IMR-90 (cell line): ENCODE measurements around the gene PBOV1. TPM values are rescaled to one million over a fixed set of nuclear protein-coding genes. Genes with fewer than 3 reads are reported as not detected.
"Not testable (repeated sequence)": the region's sequence is repeated elsewhere in the genome, so short reads cannot be mapped to it uniquely, and the experiment has no call there.

ENCODE experiments used
- ATAC-seq: fragments of 200-7000 bp; cut with Tn5 transposase; 2 replicates; pipeline ENCODE4 v1.9.1; 2020; ENCODE audit warnings: low read depth, mild to moderate bottlenecking, moderate library complexity
- BruUV-seq: library from RNA; stranded (reverse); fragments of 400-500 nt; replicated peaks from 2 replicates; lab custom pipeline; 2021; lab: Mats Ljungman, UMichigan
- CTCF ChIA-PET: fragments of 300-600 bp; formaldehyde crosslinking; extraction: SDS; loops from one replicate; lab custom pipeline; 2021; ENCODE audit warnings: antibody characterized with exemption; lab: Yijun Ruan, JAX
- POLR2A ChIA-PET: fragments of 300-600 bp; sonication (Branson Sonifier 250); formaldehyde crosslinking; loops from one replicate; lab custom pipeline; 2022; ENCODE audit warnings: antibody characterized with exemption; ENCODE audit not compliant: unreplicated experiment; lab: Charles Lee
- DNase-seq: peaks from one replicate; pipeline ENCODE4 v3.0.0; 2013
- H2AFZ ChIP-seq: replicated peaks from 2 replicates; pipeline ENCODE3; 2013; ENCODE audit warnings: low read length, mild to moderate bottlenecking; ENCODE audit not compliant: poor library complexity
- H2AK5ac ChIP-seq: 2 replicates; pipeline ENCODE4 v1.6.1; 2013; ENCODE audit warnings: low read depth, low read length, inconsistent platforms
- H2AK9ac ChIP-seq: replicated peaks from 2 replicates; pipeline ENCODE3; 2013; ENCODE audit warnings: mild to moderate bottlenecking, low read depth, low read length, moderate library complexity; ENCODE audit not compliant: poor library complexity
- H2BK120ac ChIP-seq: 2 replicates; pipeline ENCODE4 v1.6.1; 2013; ENCODE audit warnings: low read depth, low read length, inconsistent platforms
- H2BK15ac ChIP-seq: 3 replicates; pipeline ENCODE4 v1.6.1; 2013; ENCODE audit warnings: low read depth, low read length, inconsistent platforms
- H2BK20ac ChIP-seq: 2 replicates; pipeline ENCODE4 v1.6.1; 2013; ENCODE audit warnings: low read depth, mild to moderate bottlenecking, inconsistent platforms, low read length, moderate library complexity
- H2BK5ac ChIP-seq: 2 replicates; pipeline ENCODE4 v1.6.1; 2013; ENCODE audit warnings: mild to moderate bottlenecking, low read depth, low read length, inconsistent platforms; ENCODE audit not compliant: poor library complexity, severe bottlenecking
- H3K14ac ChIP-seq: replicated peaks from 2 replicates; pipeline ENCODE4 v1.6.1; 2013; ENCODE audit warnings: low read depth, low read length, inconsistent platforms
- H3K18ac ChIP-seq: 2 replicates; pipeline ENCODE4 v1.6.1; 2013; ENCODE audit warnings: low read depth, low read length, control low read depth
- H3K23ac ChIP-seq: 2 replicates; pipeline ENCODE4 v1.6.1; 2013; ENCODE audit warnings: low read depth, low read length, inconsistent platforms
- H3K27ac ChIP-seq: 2 replicates; pipeline ENCODE4 v1.5.1; 2013; ENCODE audit warnings: mild to moderate bottlenecking, control low read depth, low read length; ENCODE audit not compliant: insufficient read depth
- H3K27me3 ChIP-seq: 2 replicates; pipeline ENCODE4 v1.6.1; 2013; ENCODE audit warnings: low read length; ENCODE audit not compliant: control insufficient read depth, insufficient read depth
- H3K36me3 ChIP-seq: 2 replicates; pipeline ENCODE4 v1.6.1; 2013; ENCODE audit warnings: low read length, mixed read lengths; ENCODE audit not compliant: control insufficient read depth, insufficient read depth
- H3K4ac ChIP-seq: 2 replicates; pipeline ENCODE4 v1.6.1; 2013; ENCODE audit warnings: low read depth, low read length, inconsistent platforms
- H3K4me1 ChIP-seq: 2 replicates; pipeline ENCODE4 v1.6.1; 2013; ENCODE audit warnings: low read length, mixed read lengths; ENCODE audit not compliant: control insufficient read depth, insufficient read depth
- H3K4me2 ChIP-seq: 2 replicates; pipeline ENCODE4 v1.6.1; 2013; ENCODE audit warnings: low read depth, mild to moderate bottlenecking, control low read depth, low read length, moderate library complexity
- H3K4me3 ChIP-seq: 2 replicates; pipeline ENCODE4 v1.5.1; 2013; ENCODE audit warnings: low read depth, mild to moderate bottlenecking, control low read depth, low read length, moderate library complexity; ENCODE audit not compliant: insufficient read depth
- H3K56ac ChIP-seq: 2 replicates; pipeline ENCODE4 v1.6.1; 2013; ENCODE audit warnings: low read length, inconsistent platforms; ENCODE audit not compliant: insufficient read depth; ENCODE audit errors: extremely low read depth
- H3K79me1 ChIP-seq, 2 experiments: 2 replicates each; pipeline ENCODE4 v1.6.1; 2013; ENCODE audit warnings: low read length in 2 of 2, inconsistent platforms in 1 of 2, low read depth in 1 of 2
- H3K9ac ChIP-seq: 2 replicates; pipeline ENCODE4 v1.6.1; 2013; ENCODE audit warnings: low read depth, low read length, control low read depth
- H3K9me1 ChIP-seq: 2 replicates; pipeline ENCODE4 v1.6.1; 2013; ENCODE audit warnings: low read length, inconsistent platforms; ENCODE audit not compliant: insufficient read depth
- H3K9me3 ChIP-seq: 2 replicates; pipeline ENCODE4 v1.6.1; 2013; ENCODE audit warnings: low read length; ENCODE audit not compliant: control insufficient read depth, insufficient read depth
- H4K20me1 ChIP-seq: 2 replicates; pipeline ENCODE4 v1.6.1; 2013; ENCODE audit warnings: low read length, inconsistent platforms; ENCODE audit not compliant: insufficient read depth
- H4K5ac ChIP-seq: 2 replicates; pipeline ENCODE4 v1.6.1; 2013; ENCODE audit warnings: mild to moderate bottlenecking, low read depth, low read length, control low read depth
- H4K8ac ChIP-seq, 2 experiments: 2 replicates each; pipeline ENCODE4 v1.6.1; 2013; ENCODE audit warnings: low read depth in 2 of 2, low read length in 2 of 2, control low read depth in 1 of 2, inconsistent platforms in 1 of 2
- H4K91ac ChIP-seq: 2 replicates; pipeline ENCODE4 v1.6.1; 2013; ENCODE audit warnings: low read depth, low read length, inconsistent platforms; ENCODE audit not compliant: insufficient read depth
- WGBS, 2 experiments: methylation state at CpG; one replicate each; pipeline versions ENCODE4 v1.1.5 to v1.1.7; 2013; ENCODE audit warnings: missing lambda C conversion rate in 2 of 2; ENCODE audit not compliant: insufficient read length in 1 of 2; ENCODE audit errors: extremely low coverage in 2 of 2; 5-methylcytosine and 5-hydroxymethylcytosine counted together
- dilution Hi-C: fragments of 300-500 bp; cut with HindIII; formaldehyde crosslinking; loops from one replicate; pipeline ENCODE4 v1.14.3; 2018; ENCODE audit warnings: low sequenced_read_pairs; ENCODE audit not compliant: unreplicated experiment
- in situ Hi-C: fragments of 300-500 bp; cut with MboI; formaldehyde crosslinking; loops from 3 replicates; pipeline ENCODE4 v1.14.3; 2019; ENCODE audit warnings: low sequenced_read_pairs, inconsistent platforms, mixed read lengths
- intact Hi-C: fragments of 100-400 bp; cut with micrococcal nuclease; formaldehyde crosslinking; loops from 2 replicates; pipeline ENCODE4 v1.10.0; 2022
- polyA plus RNA-seq, 3 experiments: library from polyadenylated mRNA; depleted of rRNA; stranded (reverse); fragments of >200 nt; gene quantifications; 2 replicates each; pipeline ENCODE4 v1.2.3, GENCODE V29; 2012; ENCODE audit warnings: low replicate concordance in 1 of 3
- total RNA-seq: library from RNA; depleted of rRNA; stranded (reverse); fragments of >200 nt; gene quantifications from 2 replicates; pipeline ENCODE4 v1.2.3, GENCODE V29; 2012

Gene PBOV1
- total and polyA plus RNA-seq, 2 of the 4 experiments (the other 2 are of a cell fraction): not detected

DNA sequence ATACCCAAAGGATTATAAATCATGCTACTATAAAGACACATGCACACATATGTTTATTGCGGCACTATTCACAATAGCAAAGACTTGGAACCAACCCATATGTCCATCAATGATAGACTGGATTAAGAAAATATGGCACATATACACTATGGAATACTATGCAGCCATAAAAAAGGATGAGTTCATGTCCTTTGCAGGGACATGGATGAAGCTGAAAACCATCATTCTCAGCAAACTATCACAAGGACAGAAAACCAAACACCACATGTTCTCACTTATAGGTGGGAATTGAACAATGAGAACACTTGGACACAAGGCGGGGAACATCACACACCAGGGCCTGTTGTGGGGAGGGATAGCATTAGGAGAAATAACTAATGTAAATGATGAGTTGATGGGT is 5.8 kb downstream of the PBOV1 start:
- CTCF ChIA-PET, ATAC-seq, H2AK9ac ChIP-seq, BruUV-seq, H2AFZ ChIP-seq, DNase-seq, H2BK120ac ChIP-seq, in situ Hi-C loops, dilution Hi-C loops, H2BK5ac ChIP-seq, H3K56ac ChIP-seq, H3K27me3 ChIP-seq, H4K20me1 ChIP-seq, H2BK15ac ChIP-seq, H4K5ac ChIP-seq, H2AK5ac ChIP-seq, H3K4me1 ChIP-seq, POLR2A ChIA-PET, H3K9ac ChIP-seq, H3K79me1 ChIP-seq, H3K9me1 ChIP-seq, intact Hi-C loops, H3K23ac ChIP-seq, H3K36me3 ChIP-seq, H3K4me3 ChIP-seq, H4K91ac ChIP-seq, H3K4ac ChIP-seq, H3K4me2 ChIP-seq, H3K14ac ChIP-seq, H3K18ac ChIP-seq, H4K8ac ChIP-seq, H3K9me3 ChIP-seq, H3K27ac ChIP-seq, H2BK20ac ChIP-seq: not testable (repeated sequence)
- no CpG with 5 or more reads among the region's 2 CpGs for WGBS, 2 experiments
